ENCODE results near the gene ZSWIM6.

ZSWIM6 gene

DNA sequence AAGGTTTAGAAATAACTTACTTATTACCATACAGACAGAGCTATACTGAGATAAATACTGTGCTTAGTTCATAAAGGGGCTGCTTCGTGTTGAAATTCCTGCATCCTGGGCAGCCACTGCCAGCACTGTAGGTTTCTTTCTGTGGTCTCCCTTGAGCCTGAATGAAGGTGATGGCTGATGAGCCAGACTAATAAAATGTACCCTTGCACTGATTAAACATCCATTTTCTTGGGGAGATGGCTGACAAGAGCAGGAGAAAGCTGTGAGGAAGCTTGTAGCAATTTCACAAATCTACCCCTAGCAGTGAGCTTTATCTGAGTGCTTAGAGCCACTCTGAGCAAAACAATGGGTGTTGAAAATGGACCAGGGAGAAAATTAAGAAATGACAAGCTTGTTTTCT, 23.3 kb upstream of the ZSWIM6 start:
- ChIA-PET POLR2A (interaction anchor here (0.9 kb wide), 1 partner anchor 13 kb away, joined by 3 read pairs; no protein-coding TSS in a partner anchor), CTCF (interaction anchor here (1.4 kb wide), 1 partner anchor 10 kb away, joined by 4 read pairs; no protein-coding TSS in a partner anchor)
- no peak for TF ChIP-seq CTBP1 (IDR thresholded peaks at IDR 0.05; ENCODE audit: borderline replicate concordance)
- TF ChIP-seq ZNF384 (IDR thresholded peaks at IDR 0.05), result no peak
- no peak for TF ChIP-seq NFRKB (IDR thresholded peaks at IDR 0.05)
- no peak for TF ChIP-seq L3MBTL2 (conservative IDR thresholded peaks at IDR 0.05)
- no peak for TF ChIP-seq ELF4 (IDR thresholded peaks at IDR 0.05)
- no peak for TF ChIP-seq SUZ12 (IDR thresholded peaks at IDR 0.05)
- TF ChIP-seq, protein P1, sequence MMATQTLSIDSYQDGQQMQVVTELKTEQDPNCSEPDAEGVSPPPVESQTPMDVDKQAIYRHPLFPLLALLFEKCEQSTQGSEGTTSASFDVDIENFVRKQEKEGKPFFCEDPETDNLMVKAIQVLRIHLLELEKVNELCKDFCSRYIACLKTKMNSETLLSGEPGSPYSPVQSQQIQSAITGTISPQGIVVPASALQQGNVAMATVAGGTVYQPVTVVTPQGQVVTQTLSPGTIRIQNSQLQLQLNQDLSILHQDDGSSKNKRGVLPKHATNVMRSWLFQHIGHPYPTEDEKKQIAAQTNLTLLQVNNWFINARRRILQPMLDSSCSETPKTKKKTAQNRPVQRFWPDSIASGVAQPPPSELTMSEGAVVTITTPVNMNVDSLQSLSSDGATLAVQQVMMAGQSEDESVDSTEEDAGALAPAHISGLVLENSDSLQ (IDR thresholded peaks at IDR 0.05), result no peak
- TF ChIP-seq HDGF (IDR thresholded peaks at IDR 0.05; ENCODE audit: borderline replicate concordance), result no peak
- TF ChIP-seq FOXK2 (IDR thresholded peaks at IDR 0.05), result no peak
- TF ChIP-seq FOXA1 (IDR thresholded peaks at IDR 0.05), result no peak
- no peak for TF ChIP-seq SP1 (IDR thresholded peaks at IDR 0.05)
- no peak for TF ChIP-seq LEF1 (IDR thresholded peaks at IDR 0.05; ENCODE audit: borderline replicate concordance)
- TF ChIP-seq FOXM1 (IDR thresholded peaks at IDR 0.05; ENCODE audit: borderline replicate concordance), result no peak
- DNase-seq (ENCODE audit: extremely low spot score), result no peak

DNA sequence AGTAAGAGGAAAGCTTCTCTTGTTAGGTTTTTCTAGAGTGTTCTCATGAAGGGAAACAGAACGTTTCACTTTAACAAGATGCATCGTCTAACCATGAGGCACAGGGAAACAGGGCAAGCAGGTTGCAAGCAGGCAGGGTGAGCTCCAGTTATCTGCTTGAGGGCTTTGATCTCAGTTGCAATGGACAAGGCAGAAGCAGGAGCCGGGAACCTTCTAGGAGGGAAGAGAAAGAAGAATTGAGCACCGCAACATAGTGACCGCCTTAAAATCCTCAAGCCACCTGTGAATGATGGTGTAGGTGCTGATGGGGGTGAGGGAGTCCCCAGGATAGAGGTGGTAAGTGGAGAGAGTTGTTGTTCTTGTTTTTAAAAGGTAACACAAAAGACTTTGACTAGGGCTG, 22.9 kb upstream of the ZSWIM6 start:
- ChIA-PET CTCF (no interaction called here), POLR2A (interaction anchor here (0.9 kb wide), 1 partner anchor 14 kb away, joined by 3 read pairs; no protein-coding TSS in a partner anchor)
- no peak for TF ChIP-seq LEF1 (IDR thresholded peaks at IDR 0.05; ENCODE audit: borderline replicate concordance)
- TF ChIP-seq NFRKB (IDR thresholded peaks at IDR 0.05), result no peak
- no peak for TF ChIP-seq ZNF384 (IDR thresholded peaks at IDR 0.05)
- TF ChIP-seq FOXK2 (IDR thresholded peaks at IDR 0.05), result no peak
- TF ChIP-seq TARDBP (IDR thresholded peaks at IDR 0.05), result no peak
- no peak for TF ChIP-seq SP1 (IDR thresholded peaks at IDR 0.05)
- no peak for DNase-seq (ENCODE audit: extremely low spot score)

DNA sequence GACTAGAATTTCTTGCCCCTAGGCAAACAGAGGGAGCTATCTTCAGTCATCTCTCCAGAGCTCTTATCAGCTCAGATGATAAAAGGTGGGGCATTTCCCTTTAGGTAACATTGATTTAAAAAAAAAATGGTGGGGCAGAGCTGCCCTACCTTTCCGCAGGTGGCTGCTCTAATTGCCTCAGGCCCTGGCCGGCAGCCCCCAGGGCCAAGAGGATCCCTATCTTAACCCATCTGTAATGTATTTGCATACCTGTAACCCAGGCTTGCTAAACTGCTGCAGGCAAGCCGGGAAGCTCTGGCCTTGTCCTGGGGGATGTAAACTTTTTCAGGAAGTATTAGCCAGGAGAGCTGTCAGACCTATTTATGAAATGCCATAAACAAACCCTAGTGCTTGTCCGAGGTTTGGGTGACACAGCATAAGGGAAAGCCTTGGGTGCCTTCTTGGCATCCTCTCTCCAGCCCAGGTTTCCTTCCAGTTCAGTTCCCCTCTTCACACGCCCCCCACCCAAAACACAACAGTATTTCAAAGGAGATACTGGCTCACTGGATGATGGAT, 20.9 kb upstream of the ZSWIM6 start:
- TF ChIP-seq FOXM1 (IDR thresholded peaks at IDR 0.05; ENCODE audit: borderline replicate concordance), result no peak
- TF ChIP-seq FOXK2 (IDR thresholded peaks at IDR 0.05), result no peak
- no peak for TF ChIP-seq L3MBTL2 (conservative IDR thresholded peaks at IDR 0.05)
- no peak for TF ChIP-seq LEF1 (IDR thresholded peaks at IDR 0.05; ENCODE audit: borderline replicate concordance)
- no peak for TF ChIP-seq ELF4 (IDR thresholded peaks at IDR 0.05)
- TF ChIP-seq TARDBP (IDR thresholded peaks at IDR 0.05), result no peak
- no peak for TF ChIP-seq HDGF (IDR thresholded peaks at IDR 0.05; ENCODE audit: borderline replicate concordance)
- TF ChIP-seq SUZ12 (IDR thresholded peaks at IDR 0.05), result no peak
- no peak for TF ChIP-seq CTBP1 (IDR thresholded peaks at IDR 0.05; ENCODE audit: borderline replicate concordance)
- no peak for TF ChIP-seq NFRKB (IDR thresholded peaks at IDR 0.05)
- no peak for TF ChIP-seq ZNF384 (IDR thresholded peaks at IDR 0.05)
- no peak for TF ChIP-seq FOXA1 (IDR thresholded peaks at IDR 0.05)
- no peak for DNase-seq (ENCODE audit: extremely low spot score)
- ChIA-PET POLR2A (no interaction called here), CTCF (no interaction called here)

DNA sequence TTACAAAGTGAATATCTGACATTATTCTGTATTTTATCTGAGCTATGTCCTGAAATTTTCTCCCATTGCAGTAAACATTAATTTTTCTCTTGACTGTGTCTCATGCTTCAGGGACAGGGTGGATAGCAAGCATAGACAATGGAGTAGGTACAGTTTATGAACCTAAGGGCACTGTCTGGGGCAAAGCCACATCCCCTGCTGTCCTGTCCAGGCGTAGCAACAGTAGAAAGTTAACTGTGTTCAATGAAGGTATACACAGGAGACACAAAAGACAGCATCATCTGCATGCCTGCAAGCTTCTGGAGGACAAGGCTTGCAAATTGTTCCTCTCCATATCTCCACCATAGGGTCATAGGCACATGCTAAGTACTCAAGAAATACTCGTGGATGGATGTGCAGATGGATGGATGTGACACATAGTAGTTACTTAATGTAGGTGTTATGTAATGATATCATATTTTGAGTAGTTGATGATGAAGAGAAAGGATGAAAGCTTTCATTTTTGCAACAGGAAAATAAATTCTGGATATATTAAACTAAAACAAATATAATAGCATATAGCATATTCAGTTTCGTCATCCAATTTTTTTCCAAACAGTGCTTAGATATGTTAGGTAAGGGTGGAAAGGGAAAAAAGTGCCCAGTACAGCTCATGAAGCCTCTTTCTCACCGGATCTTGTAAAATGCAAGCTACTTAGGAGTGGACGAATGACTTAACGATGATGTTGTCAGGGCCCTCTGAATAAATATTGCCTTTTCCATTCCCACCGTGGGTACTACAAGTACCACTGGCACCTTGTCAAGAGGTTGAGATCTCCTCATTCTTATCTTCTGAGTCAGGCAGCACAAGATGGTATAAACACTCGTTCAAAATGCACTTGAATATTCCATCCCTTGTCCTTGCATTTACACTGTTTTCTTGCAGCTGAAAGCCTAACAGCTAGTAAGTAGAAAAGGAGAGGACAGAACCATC, 19.9 kb upstream of the ZSWIM6 start:
- POLR2A ChIA-PET, result interaction anchor here (1.4 kb wide), 1 partner anchor 19 kb away, joined by 5 read pairs; no protein-coding TSS in a partner anchor
- TF ChIP-seq HDGF (IDR thresholded peaks at IDR 0.05; ENCODE audit: borderline replicate concordance), result no peak
- TF ChIP-seq BHLHE40 (IDR thresholded peaks at IDR 0.05; ENCODE audit: borderline replicate concordance), result no peak
- no peak for TF ChIP-seq CTBP1 (IDR thresholded peaks at IDR 0.05; ENCODE audit: borderline replicate concordance)
- TF ChIP-seq SP1 (IDR thresholded peaks at IDR 0.05), result no peak
- no peak for TF ChIP-seq ARNT (IDR thresholded peaks at IDR 0.05)
- no peak for TF ChIP-seq LEF1 (IDR thresholded peaks at IDR 0.05; ENCODE audit: borderline replicate concordance)
- CTCF ChIA-PET, result no interaction called here
- DNase-seq (ENCODE audit: extremely low spot score), result no peak

DNA sequence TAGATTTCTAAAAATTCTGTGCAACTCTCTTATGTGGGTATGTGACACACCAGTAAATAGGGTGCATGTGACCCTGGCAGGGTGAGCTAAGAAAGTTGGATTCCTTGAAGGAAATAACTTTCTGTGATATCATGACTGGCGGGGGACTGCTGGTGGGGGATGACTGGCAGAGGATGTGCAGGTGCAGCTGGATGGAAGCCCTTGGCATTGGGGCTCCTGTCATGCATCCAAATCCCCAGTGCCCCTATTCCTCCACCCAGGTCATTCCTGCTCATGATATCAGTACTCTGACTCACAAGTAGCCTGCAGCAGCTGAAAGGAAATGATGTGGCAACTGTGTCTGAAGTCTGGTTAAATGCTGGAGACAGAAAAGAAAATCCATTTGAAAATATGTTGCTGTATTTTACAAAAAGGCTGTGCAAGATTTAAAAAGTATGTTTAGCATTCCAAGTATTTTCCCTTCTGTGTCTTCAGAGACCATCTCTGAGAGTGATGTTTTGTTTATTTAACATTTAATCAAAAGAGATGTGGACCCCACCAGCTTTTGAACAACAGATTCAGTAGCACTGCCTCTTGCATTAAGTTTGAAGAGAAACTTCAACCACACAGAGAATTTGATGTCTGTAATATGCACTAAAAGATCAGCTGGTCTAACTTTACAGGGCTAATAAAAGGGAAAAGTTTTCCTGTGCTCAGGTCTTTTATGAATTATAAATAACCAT, 17.9 kb upstream of the ZSWIM6 start:
- TF ChIP-seq FOXM1 (IDR thresholded peaks at IDR 0.05; ENCODE audit: borderline replicate concordance) (no peak), SP1 (IDR thresholded peaks at IDR 0.05) (no peak), HDGF (IDR thresholded peaks at IDR 0.05; ENCODE audit: borderline replicate concordance) (no peak), ZNF384 (IDR thresholded peaks at IDR 0.05) (no peak), FOXA1 (IDR thresholded peaks at IDR 0.05) (no peak), ELF4 (IDR thresholded peaks at IDR 0.05) (no peak)
- no peak for DNase-seq (ENCODE audit: extremely low spot score)
- ChIA-PET POLR2A (no interaction called here), CTCF (no interaction called here)

DNA sequence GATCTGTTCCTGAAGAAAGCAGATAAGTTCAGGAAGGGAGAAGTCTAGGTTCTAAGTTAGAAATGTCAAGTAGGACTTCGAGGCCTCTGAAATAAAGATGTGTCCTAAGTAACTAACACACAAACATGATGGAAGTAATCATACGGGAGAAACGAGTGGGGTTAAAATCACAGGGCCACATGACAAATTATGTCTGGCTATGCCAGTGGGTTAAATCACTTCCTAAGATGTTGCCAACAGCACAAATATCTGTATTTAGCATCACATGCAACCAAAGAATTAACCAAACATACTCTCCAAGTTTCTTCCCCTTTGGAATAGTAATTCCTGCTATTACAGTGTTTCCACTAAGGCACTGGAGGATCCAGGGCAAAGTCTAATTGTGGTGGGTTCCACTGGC, 13.7 kb upstream of the ZSWIM6 start:
- ChIA-PET POLR2A (no interaction called here), CTCF (no interaction called here)
- DNase-seq (ENCODE audit: extremely low spot score), result no peak
- TF ChIP-seq BHLHE40 (IDR thresholded peaks at IDR 0.05; ENCODE audit: borderline replicate concordance), result no peak
- TF ChIP-seq FOXM1 (IDR thresholded peaks at IDR 0.05; ENCODE audit: borderline replicate concordance), result no peak
- no peak for TF ChIP-seq HDGF (IDR thresholded peaks at IDR 0.05; ENCODE audit: borderline replicate concordance)
- TF ChIP-seq SP1 (IDR thresholded peaks at IDR 0.05), result no peak
- no peak for TF ChIP-seq SUZ12 (IDR thresholded peaks at IDR 0.05)
- no peak for TF ChIP-seq L3MBTL2 (conservative IDR thresholded peaks at IDR 0.05)
- no peak for TF ChIP-seq FOXK2 (IDR thresholded peaks at IDR 0.05)
- no peak for TF ChIP-seq LEF1 (IDR thresholded peaks at IDR 0.05; ENCODE audit: borderline replicate concordance)
- no peak for TF ChIP-seq NFRKB (IDR thresholded peaks at IDR 0.05)
